ENCODE data around the gene PTPN4. TPM values are rescaled to one million over a fixed set of nuclear protein-coding genes. Genes with fewer than 3 reads are reported as not detected.
"Not testable (repeated sequence)": the region's sequence is repeated elsewhere in the genome, so short reads cannot be mapped to it uniquely, and the experiment has no call there.

The PTPN4 gene
- total RNA-seq, 1 donor from 2014 or later = 32.9 TPM

DNA sequence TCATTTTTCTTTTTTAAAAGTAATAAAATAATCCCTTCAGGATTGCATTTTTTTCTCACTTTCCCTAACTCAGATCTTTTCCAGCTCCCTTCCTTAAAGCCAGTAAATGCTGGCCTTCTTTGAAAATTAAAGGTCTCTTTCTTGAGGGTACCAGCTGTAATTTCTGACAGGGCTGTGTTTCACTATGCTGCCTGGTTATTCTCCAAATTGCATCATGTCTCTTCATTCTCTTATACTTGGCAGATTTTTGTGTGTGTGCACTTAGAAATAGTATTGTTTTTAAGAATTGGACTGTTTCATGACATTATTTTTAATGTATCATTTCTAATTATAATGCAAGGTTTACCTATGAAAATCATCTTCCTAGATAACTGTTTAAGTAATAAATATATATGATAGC, 181.1 kb downstream of the PTPN4 start:
- DNase-seq (ENCODE audit: low spot score) = no peak

GRCh38 chr2:119941388-119941787, 181.7 kb downstream of the PTPN4 start:
- DNase-seq (ENCODE audit: low spot score) = no peak

- DNase-seq (ENCODE audit: low spot score) = no peak
Measured at GRCh38 chr2:119941981-119942513, 182.3 kb downstream of the PTPN4 start.

DNA sequence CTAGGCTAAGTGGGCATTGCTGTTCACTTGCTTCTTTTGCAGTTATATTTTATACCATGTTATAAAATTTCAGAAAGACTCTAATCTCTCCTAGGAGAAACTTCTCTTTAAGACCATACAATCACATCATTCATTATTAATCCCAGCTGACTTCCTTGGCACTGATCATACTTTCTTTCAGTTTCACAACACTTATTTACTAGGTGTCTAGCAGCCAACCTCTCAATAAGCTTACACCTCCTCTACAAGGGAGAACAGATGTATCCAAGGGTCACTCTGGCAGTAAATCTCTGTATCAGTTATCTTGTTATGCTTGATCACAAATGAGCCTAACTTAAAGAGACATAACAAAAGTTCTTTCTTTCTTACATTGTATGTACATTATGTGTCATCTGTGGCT, 183.3 kb downstream of the PTPN4 start:
- DNase-seq (ENCODE audit: low spot score) = no peak

GRCh38 chr2:119947535-119947934, 187.8 kb downstream of the PTPN4 start:
- DNase-seq (ENCODE audit: low spot score) = no peak

GRCh38 chr2:119950966-119951365, 191.2 kb downstream of the PTPN4 start:
- DNase-seq (ENCODE audit: low spot score) = no peak

DNA sequence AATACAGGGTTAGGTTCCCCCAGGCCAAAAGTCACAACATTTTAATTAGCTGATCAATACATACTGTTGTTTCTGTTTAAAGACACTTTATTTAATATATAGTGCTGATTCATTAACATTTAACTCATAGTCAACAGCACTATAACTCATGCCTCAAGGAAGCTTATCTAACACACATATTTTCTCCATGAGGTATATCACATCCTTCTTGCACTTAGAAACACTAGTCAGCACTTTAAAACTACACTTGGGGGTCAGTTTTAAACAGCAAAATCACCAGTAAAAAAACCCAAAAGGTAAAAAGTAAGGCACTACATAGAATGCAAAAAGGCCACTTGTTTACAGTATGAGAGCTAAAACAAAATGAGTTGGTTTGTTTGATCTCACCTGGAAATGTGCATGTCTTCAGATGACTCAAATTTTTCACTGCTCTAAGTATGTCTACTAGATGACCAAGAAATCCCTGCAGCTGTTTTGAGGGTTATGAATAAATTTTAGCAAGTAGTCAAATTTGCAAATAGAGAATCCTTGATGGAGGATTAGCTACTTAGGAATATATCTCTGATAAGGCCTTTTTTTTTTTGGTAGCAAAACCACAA, 199.0 kb downstream of the PTPN4 start:
- DNase-seq (ENCODE audit: low spot score) = no peak

DNA sequence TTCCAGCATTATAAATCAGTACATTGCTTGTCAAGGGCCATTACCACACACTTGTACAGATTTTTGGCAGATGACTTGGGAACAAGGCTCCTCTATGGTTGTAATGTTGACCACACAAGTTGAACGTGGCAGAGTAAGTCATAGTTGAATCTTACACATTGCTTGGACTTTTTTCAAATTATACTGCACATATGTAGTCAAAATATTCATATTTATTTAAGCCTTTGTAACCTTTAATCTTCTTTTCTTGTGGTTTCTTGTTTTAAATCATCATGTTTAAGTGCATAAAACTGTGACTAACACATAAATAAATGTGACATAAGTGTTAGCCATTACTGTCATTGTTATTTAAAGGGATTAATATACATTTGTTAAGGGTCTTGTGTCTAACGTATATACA, 201.1 kb downstream of the PTPN4 start:
- DNase-seq (ENCODE audit: low spot score) = no peak

- DNase-seq (ENCODE audit: low spot score) = no peak
Measured at GRCh38 chr2:119981896-119982295, 222.2 kb downstream of the PTPN4 start.

GRCh38 chr2:119982506-119982905, 222.8 kb downstream of the PTPN4 start:
- no peak for DNase-seq (ENCODE audit: low spot score)

DNA sequence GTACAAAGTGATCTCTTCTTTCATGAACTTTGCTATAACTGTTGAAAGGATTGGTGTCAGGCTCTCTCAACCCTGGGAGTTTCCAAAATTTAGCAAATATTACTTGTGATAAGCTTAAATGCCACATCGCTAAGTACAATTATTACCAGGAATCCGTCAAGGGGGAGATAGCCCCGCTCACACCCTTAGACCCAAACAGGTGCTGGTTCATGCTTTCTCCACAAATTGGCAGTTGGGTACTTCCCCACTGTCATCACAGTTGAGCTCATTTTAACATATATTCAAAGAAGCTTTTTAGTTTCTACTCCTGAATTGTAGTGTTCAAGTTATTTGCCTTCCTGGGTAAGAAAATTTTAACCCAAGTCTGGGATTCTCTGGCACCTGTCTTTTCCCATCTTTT, 223.4 kb downstream of the PTPN4 start:
- DNase-seq (ENCODE audit: low spot score) = no peak

DNA sequence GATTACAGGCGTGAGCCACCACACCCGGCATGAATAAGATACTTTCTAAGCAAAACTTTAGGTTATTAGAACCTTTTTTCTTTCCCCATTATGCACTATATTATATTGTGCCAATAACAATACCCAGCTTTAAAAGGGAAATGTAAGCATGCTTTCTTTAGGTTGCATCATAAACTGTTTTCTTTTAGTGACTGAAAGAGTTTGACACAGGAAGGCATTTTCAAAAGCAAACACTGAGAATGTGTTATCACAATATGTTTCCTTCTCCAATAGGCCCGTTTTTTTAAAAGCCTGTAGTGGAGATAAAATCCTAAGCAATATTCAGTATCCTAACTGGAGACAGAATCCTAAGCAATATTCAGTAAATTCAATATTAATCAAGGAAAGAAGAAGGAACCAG, 236.4 kb downstream of the PTPN4 start:
- no peak for DNase-seq (ENCODE audit: low spot score)

DNA sequence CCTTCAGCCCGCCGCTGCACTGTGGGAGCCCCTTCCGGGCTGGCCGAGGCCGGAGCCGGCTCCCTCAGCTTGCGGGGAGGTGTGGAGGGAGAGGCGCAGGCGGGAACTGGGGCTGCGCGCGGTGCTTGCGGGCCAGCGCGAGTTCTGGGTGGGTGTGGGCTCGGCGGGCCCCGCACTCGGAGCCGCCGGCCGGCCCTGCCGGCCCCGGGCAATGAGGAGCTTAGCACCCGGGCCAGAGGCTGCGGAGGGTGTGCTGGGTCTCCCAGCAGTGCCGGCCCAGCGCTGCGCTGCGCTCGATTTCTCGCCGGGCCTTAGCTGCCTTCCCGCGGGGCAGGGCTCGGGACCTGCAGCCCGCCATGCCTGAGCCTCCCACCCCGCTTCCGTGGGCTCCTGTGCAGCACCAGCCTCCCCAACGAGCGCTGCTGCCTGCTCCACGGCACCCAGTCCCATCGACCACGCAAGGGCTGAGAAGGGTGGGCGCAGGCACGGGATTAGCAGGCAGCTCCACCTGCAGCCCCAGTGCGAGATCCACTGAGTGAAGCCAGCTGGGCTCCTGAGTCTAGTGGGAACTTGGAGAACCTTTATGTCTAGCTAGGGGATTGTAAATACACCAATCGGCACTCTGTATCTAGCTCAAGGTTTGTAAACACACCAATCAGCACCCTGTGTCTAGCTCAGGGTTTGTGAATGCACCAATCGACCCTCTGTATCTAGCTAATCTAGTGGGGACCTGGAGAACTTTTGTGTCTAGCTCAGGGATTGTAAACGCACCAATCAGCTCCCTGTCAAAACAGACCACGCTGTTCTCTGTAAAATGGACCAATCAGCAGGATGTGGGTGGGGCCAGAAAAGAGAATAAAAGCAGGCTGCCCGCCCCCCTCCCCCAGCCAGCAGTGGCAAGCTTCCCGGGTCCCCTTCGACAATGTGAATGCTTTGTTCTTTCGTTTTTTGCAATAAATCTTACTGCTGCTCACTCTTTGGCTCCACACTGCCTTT, 237.5 kb downstream of the PTPN4 start:
- DNase-seq (ENCODE audit: low spot score) = not testable (repeated sequence)

DNA sequence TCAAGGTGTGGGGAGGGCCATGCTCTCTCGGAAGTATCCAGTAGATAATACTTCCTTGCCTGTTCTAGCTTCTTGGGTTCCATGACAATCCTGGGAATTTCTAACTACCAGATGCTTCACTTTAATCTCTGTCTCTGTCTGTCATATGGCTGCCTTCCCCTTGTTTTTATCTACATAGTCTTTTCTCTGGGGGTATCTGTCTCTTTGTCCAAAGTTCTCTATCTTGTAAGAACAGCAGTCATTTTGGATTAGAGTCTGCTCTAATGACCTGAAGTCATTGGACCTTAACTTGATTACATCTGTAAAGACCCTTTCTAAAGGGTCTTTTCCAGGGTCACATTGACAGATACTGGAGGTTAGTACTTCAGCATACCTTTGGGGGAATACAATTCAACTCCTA, 241.7 kb downstream of the PTPN4 start:
- DNase-seq (ENCODE audit: low spot score) = no peak

- DNase-seq (ENCODE audit: low spot score) = no peak
Measured at GRCh38 chr2:120004254-120004653, 244.5 kb downstream of the PTPN4 start.

- DNase-seq (ENCODE audit: low spot score) = no peak
Measured at GRCh38 chr2:120005834-120006521, 246.3 kb downstream of the PTPN4 start.

DNA sequence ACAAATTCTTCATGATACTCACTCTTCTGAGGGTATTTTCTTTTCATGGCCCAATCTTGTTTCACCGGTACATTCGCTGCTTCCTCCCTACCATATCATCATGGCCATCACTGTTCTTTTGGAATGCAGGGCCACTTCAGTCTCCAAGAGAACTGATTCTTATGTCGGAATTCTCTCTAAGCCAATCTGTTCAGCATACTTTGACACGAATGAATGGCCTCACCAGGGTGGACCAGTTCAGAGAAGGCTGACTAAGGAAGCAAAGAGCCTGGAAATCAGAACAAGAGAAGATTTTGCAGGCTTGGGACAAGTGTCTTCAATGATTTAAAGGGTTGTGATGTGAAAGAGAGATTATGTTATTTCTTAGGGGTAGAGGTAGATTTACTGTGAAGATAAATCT, 248.1 kb downstream of the PTPN4 start:
- DNase-seq (ENCODE audit: low spot score) = no peak

- no peak for DNase-seq (ENCODE audit: low spot score)
Measured at GRCh38 chr2:120012363-120012762, 252.6 kb downstream of the PTPN4 start.

- DNase-seq (ENCODE audit: low spot score) = peak; percentile 92
Measured at GRCh38 chr2:120012771-120013596, 253.3 kb downstream of the PTPN4 start, which contains the start of gene EPB41L5. Gene EPB41L5, plus strand, starts transcription at chr2:120013077. Its CDS starts 6,008 bp downstream, at chr2:120019085.

DNA sequence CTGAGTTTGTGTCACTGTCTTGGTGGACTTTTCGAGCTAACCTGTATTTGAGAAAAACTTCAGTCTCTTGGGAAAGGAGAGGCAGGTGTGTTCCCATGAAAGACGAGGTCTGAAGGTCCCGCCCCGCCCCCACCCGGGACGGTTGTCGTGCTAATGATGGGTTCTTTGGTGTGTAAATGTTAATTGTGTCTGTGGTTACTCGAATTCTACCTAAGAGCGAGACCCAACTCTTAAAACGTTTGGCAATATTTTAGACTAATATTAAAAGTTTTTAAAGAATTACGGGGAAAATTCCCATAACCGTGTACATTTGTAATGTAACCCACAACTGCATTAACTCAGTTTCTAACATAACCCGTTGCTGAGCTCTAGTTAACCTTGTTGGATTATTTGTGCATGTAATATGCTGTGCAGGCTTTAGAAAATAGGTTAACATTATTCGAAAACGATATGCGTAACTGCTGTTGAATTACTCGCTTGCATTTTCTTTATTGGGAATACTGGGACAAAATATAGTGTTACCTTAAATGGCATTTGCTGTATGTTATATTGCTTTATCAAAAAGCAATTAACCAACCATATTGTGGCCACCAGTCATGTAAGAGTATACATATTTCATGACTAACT, 254.0 kb downstream of the PTPN4 start:
- DNase-seq (ENCODE audit: low spot score) = peak; percentile 33
